Activated CD4-positive, alpha-beta T cell treated with anti-CD3 and anti-CD28 coated beads for 48 hours (primary cell): ENCODE measurements around the gene MTHFSD.

Experiments
- DNase-seq: peaks from one replicate; pipeline ENCODE4 v3.0.0-alpha.2; 2020

The MTHFSD gene

GRCh38 chr16:86511317-86512161 is 43.5 kb downstream of the MTHFSD start:
- DNase-seq, result no peak

- peak; percentile 36 for DNase-seq
These were observed 44.4 kb downstream of the MTHFSD start, which contains the start of gene FOXF1 for GRCh38 chr16:86510465-86511261. TSS of gene FOXF1 (plus strand) at chr16:86510527. CDS start at chr16:86510570, 43 bp downstream.

- no peak for DNase-seq
These were observed 45.1 kb downstream of the MTHFSD start for GRCh38 chr16:86509759-86510464.

- DNase-seq, result no peak
These were observed 45.9 kb downstream of the MTHFSD start for GRCh38 chr16:86508947-86509758.

- DNase-seq, result no peak
These were observed 46.7 kb downstream of the MTHFSD start for GRCh38 chr16:86508028-86508946.

GRCh38 chr16:86507173-86508027 is 47.6 kb downstream of the MTHFSD start:
- no peak for DNase-seq

GRCh38 chr16:86505899-86506864 is 48.9 kb downstream of the MTHFSD start:
- DNase-seq, result no peak

- DNase-seq, result no peak
These were observed 49.7 kb downstream of the MTHFSD start for GRCh38 chr16:86505185-86505898.

- DNase-seq, result no peak
These were observed 50.5 kb downstream of the MTHFSD start for GRCh38 chr16:86504315-86505184.

GRCh38 chr16:86503830-86504229 is 51.2 kb downstream of the MTHFSD start:
- DNase-seq, result no peak

- DNase-seq, result no peak
These were observed 51.9 kb downstream of the MTHFSD start for GRCh38 chr16:86502856-86503748.

- DNase-seq, result no peak
These were observed 52.8 kb downstream of the MTHFSD start for GRCh38 chr16:86501989-86502855.

GRCh38 chr16:86500708-86501510 is 54.1 kb downstream of the MTHFSD start:
- no peak for DNase-seq
